ENCODE data around the gene CRACDL. TPM values are rescaled to one million over a fixed set of nuclear protein-coding genes. Genes with fewer than 3 reads are reported as not detected.
A peak's percentile ranks its signal among the peaks of the same experiment; 100 is the strongest.

CRACDL gene
- polyA plus RNA-seq, 1 donor (not counting 4 experiments of a cell fraction or from before 2014, with no cell fraction given): 1.6 TPM

DNA sequence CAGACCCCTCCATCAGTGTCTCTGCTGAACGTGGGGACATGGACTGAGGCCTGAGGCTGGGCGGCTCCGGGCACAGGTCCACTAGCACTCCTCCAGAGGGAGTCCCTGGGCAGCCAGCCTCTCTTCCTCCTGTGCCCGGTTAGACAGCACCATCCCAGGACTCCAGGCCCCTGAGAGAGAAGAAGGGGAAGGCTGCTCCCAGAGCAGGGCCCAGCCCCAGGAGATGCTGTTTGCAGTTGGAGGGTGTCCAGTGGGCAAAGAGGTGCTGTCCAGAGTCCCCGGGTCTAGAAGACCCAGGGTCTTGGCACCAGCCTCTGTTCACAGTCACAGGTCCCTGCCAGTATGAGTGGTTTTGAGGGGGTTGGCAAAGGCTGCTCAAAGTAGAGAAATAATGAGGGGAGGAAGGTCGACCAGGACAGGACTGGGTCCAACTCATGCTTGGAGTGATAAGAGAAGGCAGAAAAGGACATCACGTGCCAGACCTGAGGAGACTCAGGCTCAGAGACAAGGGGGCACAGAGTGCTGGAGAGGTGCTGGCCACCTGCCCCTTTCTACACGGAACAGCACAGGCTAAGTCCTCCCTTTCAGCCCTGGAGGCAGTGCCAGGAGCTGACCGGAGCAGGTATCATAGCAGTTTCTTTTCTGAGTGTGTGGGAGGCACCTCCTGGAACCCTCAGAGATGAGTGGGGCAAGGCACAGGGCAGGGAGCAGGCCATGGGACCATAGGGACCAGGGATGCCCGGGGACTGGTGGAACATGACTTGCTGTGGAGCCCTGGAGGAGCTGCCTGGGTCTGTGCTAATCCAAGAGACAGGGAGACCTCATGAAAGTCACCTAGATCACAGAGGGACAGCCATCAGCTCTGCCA lies 21.1 kb downstream of the CRACDL start:
- dilution Hi-C loops (cut with MboI; ENCODE audit: extremely low pct_ligation_motif_present, low sequenced_read_pairs): no loop called here
- DNase-seq (ENCODE audit: low read depth, low spot score): no peak
- Histone ChIP-seq H3K4me1 (ENCODE audit: control insufficient read depth, extremely low read depth, insufficient read depth, low read length) (peaks cover 59% of the 10 kb centered on the region), H3K4me3 (ENCODE audit: control insufficient read depth in 2 of 3, extremely low read depth in 1 of 3, insufficient read depth in 2 of 3, low read depth in 1 of 3, low read length in 3 of 3) (no peak overlapping the region), H2AFZ (ENCODE audit: control insufficient read depth, low read length) (no peak overlapping the region), H3K4me2 (ENCODE audit: control insufficient read depth, extremely low read depth, insufficient read depth, low read depth, low read length) (no peak overlapping the region), H3K9ac (ENCODE audit: control insufficient read depth, extremely low read depth, insufficient read depth, low read length) (no peak overlapping the region), H3K27me3 (ENCODE audit: control insufficient read depth, extremely low read depth, insufficient read depth, low read length) (no peaks in the 10 kb centered on the region), H4K20me1 (ENCODE audit: control insufficient read depth, extremely low read depth, insufficient read depth, low read length) (peaks cover 4% of the 10 kb centered on the region), H3K36me3 (ENCODE audit: control insufficient read depth in 2 of 2, extremely low read depth in 1 of 2, insufficient read depth in 2 of 2, low read length in 2 of 2) (no peaks in the 10 kb centered on the region), H3K9me1 (ENCODE audit: control insufficient read depth, extremely low read depth, insufficient read depth, low read length) (no peaks in the 10 kb centered on the region), H3K27ac (ENCODE audit: control insufficient read depth, insufficient read depth, low read length) (no peak overlapping the region), H3K79me2 (ENCODE audit: control insufficient read depth, insufficient read depth, low read length) (no peaks in the 10 kb centered on the region), H3K9me3 (ENCODE audit: control insufficient read depth, low read depth, low read length) (no peaks in the 10 kb centered on the region)
- FAIRE-seq: no peak
- TF ChIP-seq EZH2 (IDR thresholded peaks at IDR 0.05; ENCODE audit: low read length): no peak
- TF ChIP-seq CTCF (optimal IDR thresholded peaks at IDR 0.05 in 1 of 3, IDR thresholded peaks at IDR 0.05 in 1 of 3, conservative IDR thresholded peaks at IDR 0.05 in 1 of 3; ENCODE audit: extremely low read depth in 1 of 3, insufficient read depth in 2 of 3, low read length in 3 of 3): no peak

- no peak for FAIRE-seq
Measured at GRCh38 chr2:98913916-98914712, 21.9 kb downstream of the CRACDL start.

More at GRCh38 chr2:98913916-98914712, 21.9 kb downstream of the CRACDL start:
- Histone ChIP-seq H3K79me2 (ENCODE audit: control insufficient read depth, insufficient read depth, low read length) (no peaks in the 10 kb centered on the region), H3K4me3 (ENCODE audit: control insufficient read depth in 2 of 3, extremely low read depth in 1 of 3, insufficient read depth in 2 of 3, low read depth in 1 of 3, low read length in 3 of 3) (no peak overlapping the region), H3K9me3 (ENCODE audit: control insufficient read depth, low read depth, low read length) (no peaks in the 10 kb centered on the region), H3K4me1 (ENCODE audit: control insufficient read depth, extremely low read depth, insufficient read depth, low read length) (peaks cover 66% of the 10 kb centered on the region), H2AFZ (ENCODE audit: control insufficient read depth, low read length) (no peak overlapping the region), H3K4me2 (ENCODE audit: control insufficient read depth, extremely low read depth, insufficient read depth, low read depth, low read length) (peak overlapping the region; percentile 71), H4K20me1 (ENCODE audit: control insufficient read depth, extremely low read depth, insufficient read depth, low read length) (peaks cover 4% of the 10 kb centered on the region), H3K27ac (ENCODE audit: control insufficient read depth, insufficient read depth, low read length) (peak overlapping the region; percentile 69), H3K9ac (ENCODE audit: control insufficient read depth, extremely low read depth, insufficient read depth, low read length) (no peak overlapping the region), H3K36me3 (ENCODE audit: control insufficient read depth in 2 of 2, extremely low read depth in 1 of 2, insufficient read depth in 2 of 2, low read length in 2 of 2) (no peaks in the 10 kb centered on the region), H3K27me3 (ENCODE audit: control insufficient read depth, extremely low read depth, insufficient read depth, low read length) (no peaks in the 10 kb centered on the region), H3K9me1 (ENCODE audit: control insufficient read depth, extremely low read depth, insufficient read depth, low read length) (no peaks in the 10 kb centered on the region)
- DNase-seq (ENCODE audit: low read depth, low spot score): no peak
- TF ChIP-seq EZH2 (IDR thresholded peaks at IDR 0.05; ENCODE audit: low read length) (no peak), CTCF (optimal IDR thresholded peaks at IDR 0.05 in 1 of 3, IDR thresholded peaks at IDR 0.05 in 1 of 3, conservative IDR thresholded peaks at IDR 0.05 in 1 of 3; ENCODE audit: extremely low read depth in 1 of 3, insufficient read depth in 2 of 3, low read length in 3 of 3) (no peak)
- dilution Hi-C loops (cut with MboI; ENCODE audit: extremely low pct_ligation_motif_present, low sequenced_read_pairs): no loop called here

All from keratinocyte (primary cell).